Activated T-helper 2 cell treated with anti-CD3 and anti-CD28 coated beads, Interferon-gamma antibody, Interleukin-2, Interleukin-4, amounts not matched to agents 10 μg/mL and 5 μg/mL and 100 μg/mL, durations not matched to agents 14 hours and 24 hours and 36 hours (primary cell): ENCODE data around the gene FNBP1. TPM values are rescaled to one million over a fixed set of nuclear protein-coding genes. Genes with fewer than 3 reads are reported as not detected.

Experiments used
- DNase-seq: peaks from one replicate; pipeline ENCODE4 v3.0.0; 2021; ENCODE audit warnings: low spot score
- H3K27ac Mint-ChIP-seq: one replicate; pipeline ENCODE4 v1.8.0; 2021; ENCODE audit warnings: mixed read lengths
- H3K27me3 Mint-ChIP-seq: one replicate; pipeline ENCODE4 v1.8.0; 2021; ENCODE audit warnings: low read depth, mixed read lengths
- H3K36me3 Mint-ChIP-seq: one replicate; pipeline ENCODE4 v1.8.0; 2021; ENCODE audit warnings: low read depth, mixed read lengths
- H3K4me1 Mint-ChIP-seq: one replicate; pipeline ENCODE4 v1.8.0; 2021; ENCODE audit warnings: low read depth, mixed read lengths
- H3K4me3 Mint-ChIP-seq: one replicate; pipeline ENCODE4 v1.8.0; 2021; ENCODE audit warnings: low read depth, mild to moderate bottlenecking, moderate library complexity, mixed read lengths
- H3K9me3 Mint-ChIP-seq: one replicate; pipeline ENCODE4 v1.8.0; 2021; ENCODE audit warnings: mixed read lengths
- intact Hi-C: fragments of 100-400 bp; cut with micrococcal nuclease; formaldehyde crosslinking; loops from one replicate; pipeline ENCODE4 v1.15.1; 2023
- total RNA-seq: library from RNA; stranded (reverse); gene quantifications from 2 replicates; pipeline ENCODE4 v1.2.3, GENCODE V29; 2022

The FNBP1 gene
- total RNA-seq, 1 donor from 2014 or later: 358 TPM

- DNase-seq: no peak
- Mint-ChIP-seq H3K9me3 (no peaks in the 10 kb centered on the region), H3K4me1 (peaks cover 20% of the 10 kb centered on the region), H3K27me3 (no peaks in the 10 kb centered on the region), H3K36me3 (peaks cover 62% of the 10 kb centered on the region), H3K4me3 (no peak overlapping the region), H3K27ac (peak overlapping the region; percentile 12)
- intact Hi-C loops: no loop called here
Observed at GRCh38 chr9:129873563-129874190, 169.3 kb downstream of the FNBP1 start.

DNA sequence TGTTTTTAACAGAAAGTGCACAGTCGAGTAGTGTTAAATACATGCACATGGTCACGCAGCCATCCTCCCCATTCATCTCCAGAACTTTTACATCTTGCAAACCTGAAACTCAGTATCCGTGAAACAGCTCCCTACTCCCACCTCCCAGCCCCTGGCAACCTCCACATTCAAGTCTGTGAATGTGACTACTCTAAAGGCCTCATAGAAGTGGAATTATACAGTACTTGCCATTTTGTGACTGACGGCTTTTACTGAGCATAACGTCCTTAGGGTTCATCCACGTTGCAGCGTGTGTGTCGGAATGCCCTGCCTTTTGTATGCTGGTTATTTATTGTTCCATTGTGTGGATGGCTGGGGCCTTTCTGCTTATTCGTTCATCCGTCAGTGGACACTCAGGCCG is 171.9 kb downstream of the FNBP1 start:
- Mint-ChIP-seq H3K27ac (peak overlapping the region; percentile 78), H3K4me1 (peaks cover 42% of the 10 kb centered on the region), H3K36me3 (peaks cover 60% of the 10 kb centered on the region), H3K4me3 (peak overlapping the region; percentile 37), H3K27me3 (no peaks in the 10 kb centered on the region), H3K9me3 (no peaks in the 10 kb centered on the region)
- DNase-seq: no peak
- intact Hi-C loops: no loop called here

- intact Hi-C loops: no loop called here
- Mint-ChIP-seq H3K27me3 (no peaks in the 10 kb centered on the region), H3K27ac (peak overlapping the region; percentile 81), H3K36me3 (peaks cover 61% of the 10 kb centered on the region), H3K4me3 (peak overlapping the region; percentile 39), H3K4me1 (peaks cover 52% of the 10 kb centered on the region), H3K9me3 (no peaks in the 10 kb centered on the region)
- no peak for DNase-seq
Observed at GRCh38 chr9:129869585-129870501, 173.1 kb downstream of the FNBP1 start.

DNA sequence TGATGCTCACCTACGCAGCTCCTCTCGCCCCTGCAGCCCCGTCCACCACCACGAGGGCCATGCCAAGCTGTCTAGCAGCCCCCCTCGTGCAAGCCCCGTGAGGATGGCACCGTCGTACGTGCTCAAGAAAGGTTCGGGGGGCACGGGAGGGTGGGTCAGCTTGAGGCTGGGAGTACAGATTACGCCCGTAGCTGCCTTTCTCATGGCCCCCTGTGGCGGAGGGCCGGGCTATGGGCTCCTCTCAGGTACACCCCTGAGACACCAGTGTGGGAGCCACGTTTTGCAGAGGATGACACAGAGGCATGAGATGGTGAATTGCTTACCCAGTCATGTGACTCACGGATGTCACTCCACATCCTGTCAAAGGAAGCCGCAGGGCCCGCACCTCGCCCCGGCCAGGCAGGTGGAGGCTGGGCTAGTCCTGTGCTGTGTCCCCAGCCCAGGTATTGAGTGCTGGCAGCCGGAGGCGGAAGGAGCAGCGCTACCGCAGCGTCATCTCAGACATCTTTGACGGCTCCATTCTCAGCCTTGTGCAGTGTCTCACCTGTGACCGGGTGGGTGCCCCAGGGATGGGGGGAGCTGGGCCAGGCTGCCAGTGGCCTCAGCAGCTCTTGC is 174.0 kb downstream of the FNBP1 start:
- no peaks in the 10 kb centered on the region for H3K27me3 Mint-ChIP-seq
- H3K9me3 Mint-ChIP-seq: no peaks in the 10 kb centered on the region
- H3K27ac Mint-ChIP-seq: peak overlapping the region; percentile 81
- peak; percentile 87 for DNase-seq
- intact Hi-C loops: no loop called here
- H3K36me3 Mint-ChIP-seq: peaks cover 58% of the 10 kb centered on the region
- peaks cover 55% of the 10 kb centered on the region for H3K4me1 Mint-ChIP-seq
- H3K4me3 Mint-ChIP-seq: peak overlapping the region; percentile 39

DNA sequence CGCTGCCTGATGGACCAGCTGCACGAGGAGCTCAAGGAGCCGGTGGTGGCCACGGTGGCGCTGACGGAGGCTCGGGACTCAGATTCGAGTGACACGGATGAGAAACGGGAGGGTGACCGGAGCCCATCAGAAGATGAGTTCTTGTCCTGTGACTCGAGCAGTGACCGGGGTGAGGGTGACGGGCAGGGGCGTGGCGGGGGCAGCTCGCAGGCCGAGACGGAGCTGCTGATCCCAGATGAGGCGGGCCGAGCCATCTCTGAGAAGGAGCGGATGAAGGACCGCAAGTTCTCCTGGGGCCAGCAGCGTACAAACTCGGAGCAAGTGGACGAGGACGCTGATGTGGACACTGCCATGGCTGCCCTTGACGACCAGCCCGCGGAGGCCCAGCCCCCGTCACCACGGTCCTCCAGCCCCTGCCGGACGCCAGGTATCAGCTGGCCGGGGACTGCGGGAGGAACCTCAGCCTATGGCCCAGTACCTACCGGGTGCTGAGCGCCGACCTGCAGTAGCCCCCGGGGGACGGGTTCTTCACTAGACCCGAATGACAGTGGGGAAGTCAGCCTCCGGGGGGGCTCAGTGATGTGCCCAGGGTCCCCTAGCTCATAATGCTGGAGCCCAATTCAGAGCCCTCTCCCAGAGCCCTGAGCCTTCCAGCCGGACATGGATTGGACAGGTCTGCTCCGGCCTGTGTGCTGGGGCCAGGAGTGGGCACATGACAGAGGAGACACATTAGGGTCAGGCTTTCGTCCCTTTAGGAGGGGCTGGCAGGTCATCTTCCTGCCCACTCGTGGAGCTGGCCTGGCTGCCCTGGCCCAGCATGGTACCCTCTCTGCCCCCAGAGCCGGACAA is 174.7 kb downstream of the FNBP1 start:
- Mint-ChIP-seq H3K9me3 (no peaks in the 10 kb centered on the region), H3K27me3 (no peaks in the 10 kb centered on the region), H3K27ac (peak overlapping the region; percentile 89), H3K36me3 (peaks cover 60% of the 10 kb centered on the region), H3K4me1 (peaks cover 60% of the 10 kb centered on the region), H3K4me3 (peak overlapping the region; percentile 21)
- no peak for DNase-seq
- intact Hi-C loops: no loop called here

- Mint-ChIP-seq H3K27me3 (no peaks in the 10 kb centered on the region), H3K36me3 (peaks cover 58% of the 10 kb centered on the region), H3K27ac (peak overlapping the region; percentile 89), H3K4me1 (peaks cover 67% of the 10 kb centered on the region), H3K9me3 (no peaks in the 10 kb centered on the region), H3K4me3 (no peak overlapping the region)
- no peak for DNase-seq
- intact Hi-C loops: no loop called here
Observed at GRCh38 chr9:129867136-129868022, 175.6 kb downstream of the FNBP1 start.

GRCh38 chr9:129866394-129867135 is 176.4 kb downstream of the FNBP1 start:
- peaks cover 74% of the 10 kb centered on the region for H3K4me1 Mint-ChIP-seq
- intact Hi-C loops: no loop called here

DNA sequence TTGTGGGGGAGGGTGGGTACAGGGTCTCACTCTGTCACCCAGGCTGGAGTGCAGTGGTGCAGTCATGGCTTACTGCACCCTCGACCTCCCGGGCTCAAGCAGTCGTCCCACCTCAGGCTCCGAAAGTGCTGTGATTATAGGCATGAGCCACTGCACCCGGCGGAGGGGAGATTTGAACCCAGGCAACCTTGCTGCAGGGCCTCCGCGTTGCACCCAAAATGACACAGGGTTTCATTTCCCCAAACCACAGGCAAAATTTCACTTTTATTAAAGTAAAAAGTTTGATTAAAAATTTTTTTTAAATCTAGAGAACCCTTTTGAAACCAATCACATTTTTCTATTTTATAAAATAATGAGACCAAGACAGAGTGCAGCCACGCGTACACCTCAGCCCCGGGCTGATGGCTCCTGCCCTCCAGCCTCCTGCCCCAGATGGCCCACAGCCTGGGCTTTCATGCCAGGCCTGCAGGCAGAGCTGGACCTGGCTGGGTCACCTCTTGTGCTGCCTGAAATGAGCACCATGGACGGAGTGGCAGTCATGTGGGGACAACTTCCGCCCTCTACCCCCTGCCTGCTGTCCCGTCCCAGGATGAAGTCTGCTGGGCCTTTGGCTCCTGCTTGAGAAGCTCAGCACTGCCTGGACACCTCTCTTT is 177.2 kb downstream of the FNBP1 start:
- peak overlapping the region; percentile 91 for H3K27ac Mint-ChIP-seq
- intact Hi-C loops: no loop called here
- H3K36me3 Mint-ChIP-seq: peaks cover 59% of the 10 kb centered on the region
- no peak for DNase-seq
- H3K4me3 Mint-ChIP-seq: no peak overlapping the region
- no peaks in the 10 kb centered on the region for H3K9me3 Mint-ChIP-seq
- H3K27me3 Mint-ChIP-seq: no peaks in the 10 kb centered on the region
- peaks cover 79% of the 10 kb centered on the region for H3K4me1 Mint-ChIP-seq

More at GRCh38 chr9:129866394-129867135, 176.4 kb downstream of the FNBP1 start:
- Mint-ChIP-seq H3K9me3 (no peaks in the 10 kb centered on the region), H3K27me3 (no peaks in the 10 kb centered on the region), H3K36me3 (peaks cover 59% of the 10 kb centered on the region), H3K27ac (peak overlapping the region; percentile 89), H3K4me3 (peak overlapping the region; percentile 39)
- no peak for DNase-seq

DNA sequence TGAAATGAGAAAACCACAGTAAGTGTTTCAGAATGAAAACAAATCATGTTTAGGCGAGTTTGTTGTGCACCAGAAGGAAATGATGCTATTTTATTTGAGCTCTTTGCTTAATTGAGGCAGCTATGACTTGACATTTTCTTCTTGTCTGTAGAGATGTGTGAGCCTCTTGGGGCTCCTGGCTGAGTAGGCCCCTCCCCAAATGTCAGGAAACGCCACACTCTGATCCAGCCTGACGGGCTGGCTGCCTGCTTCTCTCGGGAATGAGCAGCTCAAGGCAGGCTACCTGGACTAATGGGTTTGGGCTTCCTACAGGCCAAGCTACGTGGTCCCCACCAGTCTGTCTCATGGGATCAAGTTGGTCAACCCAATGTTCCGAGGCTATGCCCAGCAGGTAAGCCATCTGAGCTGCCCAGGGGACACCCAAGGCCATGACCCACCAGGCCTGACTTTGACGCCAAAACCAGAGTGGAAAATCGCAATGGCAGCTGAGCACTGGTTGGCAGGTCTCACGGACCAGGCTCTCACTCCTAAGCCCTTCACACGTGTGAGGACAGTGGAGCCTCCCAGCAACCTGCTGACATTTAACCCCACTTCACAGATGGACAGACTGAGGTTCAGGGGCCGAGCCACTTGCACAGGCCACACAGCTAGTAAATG is 177.9 kb downstream of the FNBP1 start:
- no peaks in the 10 kb centered on the region for H3K9me3 Mint-ChIP-seq
- peak overlapping the region; percentile 91 for H3K27ac Mint-ChIP-seq
- DNase-seq: no peak
- H3K27me3 Mint-ChIP-seq: no peaks in the 10 kb centered on the region
- H3K4me1 Mint-ChIP-seq: peaks cover 77% of the 10 kb centered on the region
- intact Hi-C loops: loop anchor here (5.0 kb wide), 1 partner anchor 38 kb away; no protein-coding TSS in a partner anchor
- peak overlapping the region; percentile 51 for H3K4me3 Mint-ChIP-seq
- H3K36me3 Mint-ChIP-seq: peaks cover 59% of the 10 kb centered on the region

DNA sequence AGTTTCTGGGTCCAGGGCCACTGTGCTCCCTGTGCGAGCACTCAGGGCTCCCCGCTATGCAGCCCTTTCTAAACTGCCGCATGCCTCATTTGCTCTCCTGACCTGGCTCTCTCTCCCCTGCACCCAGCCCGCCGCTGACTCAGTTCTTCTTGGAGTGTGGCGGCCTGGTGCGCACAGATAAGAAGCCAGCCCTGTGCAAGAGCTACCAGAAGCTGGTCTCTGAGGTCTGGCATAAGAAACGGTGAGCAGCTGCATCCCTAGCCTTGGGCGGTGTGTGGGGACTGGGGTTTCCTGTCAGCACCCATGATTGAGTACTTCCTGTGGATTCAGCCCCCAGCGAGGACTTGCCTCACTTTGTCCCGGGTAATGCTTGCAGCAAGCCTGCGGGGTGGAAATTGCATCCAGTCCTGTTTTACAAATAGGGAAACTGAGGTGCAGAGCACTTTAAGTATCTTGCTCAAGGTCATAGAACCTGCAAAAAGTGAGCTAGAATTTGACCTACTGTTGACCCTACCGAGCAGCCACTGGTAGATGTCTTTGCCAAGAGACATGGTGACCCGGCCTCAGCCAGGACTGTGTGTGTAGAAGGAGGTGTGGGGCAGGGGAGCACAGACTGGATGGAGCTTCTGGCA is 179.8 kb downstream of the FNBP1 start:
- H3K4me1 Mint-ChIP-seq: peaks cover 67% of the 10 kb centered on the region
- H3K36me3 Mint-ChIP-seq: peaks cover 58% of the 10 kb centered on the region
- H3K27me3 Mint-ChIP-seq: no peaks in the 10 kb centered on the region
- peak overlapping the region; percentile 91 for H3K27ac Mint-ChIP-seq
- intact Hi-C loops: loop anchor here (1.0 to 5.0 kb wide), 3 partner anchors 24 to 36 kb away; no protein-coding TSS in a partner anchor
- DNase-seq: peak; percentile 79
- H3K4me3 Mint-ChIP-seq: peak overlapping the region; percentile 66
- H3K9me3 Mint-ChIP-seq: no peaks in the 10 kb centered on the region
